Small intestine (tissue), 7 donors: ENCODE measurements around the gene SORT1. TPM values are rescaled to one million over a fixed set of nuclear protein-coding genes. Genes with fewer than 3 reads are reported as not detected.
A peak's percentile ranks its signal among the peaks of the same experiment; 100 is the strongest.

Experiments
- DNase-seq, 2 donors: peaks; one replicate each; pipeline versions ENCODE4 v3.0.0 to v3.0.0-alpha.2; 2013
- FAIRE-seq: peaks from 2 replicates; lab custom pipeline; 2012; peaks lifted over from hg19 to GRCh38; lab: Jason Lieb, UNC
- H3K27ac ChIP-seq, 3 donors: one replicate each; pipeline ENCODE4 v1.5.1; 2013; ENCODE audit warnings: low read length in 2 of 3, mild to moderate bottlenecking in 2 of 3, control low read depth in 1 of 3, inconsistent platforms in 1 of 3, low read depth in 1 of 3, moderate library complexity in 1 of 3
- H3K27me3 ChIP-seq, 3 donors: one replicate each; pipeline ENCODE4 v1.6.1; 2013; ENCODE audit warnings: low read length in 3 of 3, inconsistent platforms in 1 of 3; ENCODE audit not compliant: control insufficient read depth in 3 of 3, insufficient read depth in 3 of 3
- H3K36me3 ChIP-seq, 3 donors: one replicate each; pipeline ENCODE4 v1.6.1; 2013; ENCODE audit warnings: low read length in 3 of 3, inconsistent platforms in 1 of 3, low read depth in 1 of 3, mild to moderate bottlenecking in 1 of 3, moderate library complexity in 1 of 3; ENCODE audit not compliant: control insufficient read depth in 3 of 3, insufficient read depth in 2 of 3
- H3K4me1 ChIP-seq, 3 donors: one replicate each; pipeline ENCODE4 v1.6.1; 2013; ENCODE audit warnings: low read length in 2 of 3, inconsistent platforms in 1 of 3, low read depth in 1 of 3, mild to moderate bottlenecking in 1 of 3, moderate library complexity in 1 of 3; ENCODE audit not compliant: control insufficient read depth in 3 of 3, insufficient read depth in 2 of 3
- H3K4me3 ChIP-seq, 3 donors: one replicate each; pipeline ENCODE4 v1.5.1; 2013; ENCODE audit warnings: low read length in 3 of 3, control low read depth in 1 of 3, inconsistent platforms in 1 of 3, low read depth in 1 of 3, mild to moderate bottlenecking in 1 of 3, moderate library complexity in 1 of 3
- H3K9me3 ChIP-seq, 2 donors: one replicate each; pipeline ENCODE4 v1.6.1; 2013; ENCODE audit warnings: low read depth in 1 of 2, low read length in 1 of 2; ENCODE audit not compliant: control insufficient read depth in 2 of 2, insufficient read depth in 1 of 2
- whole genome bisulfite sequencing, 3 donors: extraction: QIAGEN DNeasy Blood & Tissue Kit; methylation state at CpG; one replicate each; pipeline ENCODE4 v1.1.7; 2013; 5-methylcytosine and 5-hydroxymethylcytosine counted together
- polyA plus RNA-seq, 4 donors: library from polyadenylated mRNA; stranded (reverse) in 3 of 4; unstranded in 1 of 4; fragments of 200-250 nt in 3 of 4; fragments of 120-200 nt in 1 of 4; gene quantifications; one replicate each; pipeline versions ENCODE4 v1.2.1 to v1.2.3, GENCODE V29; 2013
- donor health status: healthy with polysubstance abuse.
- donor health status: control.
- donor health status: control.
- donor health status: Bipolar disorder and iron deficiency.
- donor health status: healthy.

Gene SORT1
- polyA plus RNA-seq, 4 donors: 7.0 to 51.5 (median 23.6) TPM

DNA sequence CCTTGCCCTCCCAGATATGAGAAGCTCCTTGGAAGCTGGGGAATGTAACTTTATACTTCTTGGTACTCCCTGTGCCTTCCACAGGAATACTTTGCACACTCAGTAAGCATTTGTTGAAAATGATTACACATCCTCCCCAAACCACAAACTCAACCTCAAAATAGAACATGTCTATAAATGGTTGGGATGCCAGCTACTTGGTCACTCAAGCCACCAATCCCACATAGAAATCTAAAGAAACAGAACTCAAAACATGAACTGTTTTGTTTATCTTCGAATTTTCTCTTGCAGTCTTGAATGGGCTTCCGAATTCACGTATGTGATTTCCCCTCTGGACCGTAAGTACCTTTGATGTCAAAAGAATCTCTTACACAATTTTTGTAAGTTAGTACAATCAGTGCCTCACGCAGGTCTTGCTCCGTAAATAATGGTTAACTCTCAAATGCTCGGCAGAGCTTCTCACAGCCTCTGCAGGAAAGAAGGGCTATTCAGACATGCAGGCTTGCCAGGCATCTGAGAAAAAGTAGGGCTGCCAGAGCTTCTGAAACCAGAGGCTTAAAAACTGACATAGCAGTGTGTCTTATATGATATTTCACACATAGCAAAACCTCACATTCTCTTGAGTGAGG lies 26.9 kb downstream of the SORT1 start:
- 47 to 77% (median 64%) methylated on average over 7 of the region's 7 CpGs for WGBS, 3 donors
- H3K9me3 ChIP-seq: no peaks in the 10 kb centered on the region
- peaks cover 0 to 11% (median 0%) of the 10 kb centered on the region in 3 donors for H3K36me3 ChIP-seq
- no peak overlapping the region for H3K4me3 ChIP-seq
- DNase-seq: no peak
- peak overlapping the region in 2 of 3 donors; percentile 37 to 78 for H3K27ac ChIP-seq
- H3K27me3 ChIP-seq: no peaks in the 10 kb centered on the region
- no peak for FAIRE-seq
- peaks cover 0 to 20% (median 2%) of the 10 kb centered on the region in 3 donors for H3K4me1 ChIP-seq

DNA sequence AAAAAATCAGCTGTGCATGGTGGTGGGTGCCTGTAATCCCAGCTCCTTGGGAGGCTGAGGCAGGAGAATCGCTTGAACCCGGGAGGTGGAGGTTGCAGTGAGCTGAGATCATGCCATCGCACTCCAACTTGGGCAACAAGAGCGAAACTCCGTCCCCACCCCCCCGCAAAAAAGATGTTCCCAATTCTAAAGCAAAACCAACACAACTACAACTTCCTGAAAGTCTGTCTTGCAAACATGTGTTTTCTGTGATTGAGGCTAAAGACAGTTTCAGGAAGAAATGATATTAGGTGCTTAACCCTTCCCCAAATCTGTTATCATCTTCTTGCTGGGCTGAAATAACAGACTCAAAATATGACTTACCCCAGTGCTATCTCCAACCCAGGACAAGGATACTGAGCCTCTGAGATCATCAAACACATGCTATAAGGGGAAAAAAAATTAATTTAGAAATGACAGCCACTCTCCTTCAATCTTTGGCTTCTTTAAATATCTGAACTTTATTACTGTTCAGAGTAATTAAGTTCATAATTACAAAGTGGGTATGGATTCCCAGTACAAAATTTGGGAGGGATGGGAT lies 28.5 kb downstream of the SORT1 start:
- H3K27me3 ChIP-seq: no peaks in the 10 kb centered on the region
- H3K36me3 ChIP-seq: peaks cover 0 to 14% (median 0%) of the 10 kb centered on the region in 3 donors
- H3K27ac ChIP-seq: no peak overlapping the region
- FAIRE-seq: no peak
- no peak overlapping the region for H3K4me3 ChIP-seq
- WGBS, 3 donors: 84 to 90% (median 84%) methylated on average over 6 of the region's 6 CpGs
- peaks cover 0 to 22% (median 2%) of the 10 kb centered on the region in 3 donors for H3K4me1 ChIP-seq
- no peak for DNase-seq
- H3K9me3 ChIP-seq: no peaks in the 10 kb centered on the region

DNA sequence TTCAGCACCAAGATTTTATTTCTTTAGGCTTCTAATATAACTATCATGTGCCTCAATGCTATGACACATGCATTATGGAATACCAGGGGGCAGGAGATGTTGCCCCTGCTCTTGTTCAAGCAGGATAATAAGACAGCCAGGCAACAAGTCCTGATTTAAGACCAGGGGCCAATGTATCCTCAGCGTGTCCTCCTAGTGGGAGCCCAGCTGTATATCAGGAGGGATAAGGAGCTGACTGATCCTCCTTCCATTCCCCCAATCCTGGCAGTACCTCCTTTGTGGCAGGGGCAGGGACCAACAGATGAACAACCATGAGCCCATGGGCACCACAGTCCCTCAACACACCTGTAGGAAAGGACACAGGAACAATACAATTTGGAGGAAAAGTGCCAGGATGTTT lies 29.3 kb downstream of the SORT1 start:
- peaks cover 0 to 14% (median 0%) of the 10 kb centered on the region in 3 donors for H3K36me3 ChIP-seq
- no peak overlapping the region for H3K27ac ChIP-seq
- H3K4me3 ChIP-seq: no peak overlapping the region
- no peaks in the 10 kb centered on the region for H3K27me3 ChIP-seq
- WGBS, 3 donors: 88 to 94% (median 89%) methylated on average over 1 of the region's 1 CpG
- no peaks in the 10 kb centered on the region for H3K9me3 ChIP-seq
- DNase-seq (no peak), FAIRE-seq (no peak)
- H3K4me1 ChIP-seq: peaks cover 0 to 20% (median 2%) of the 10 kb centered on the region in 3 donors

DNA sequence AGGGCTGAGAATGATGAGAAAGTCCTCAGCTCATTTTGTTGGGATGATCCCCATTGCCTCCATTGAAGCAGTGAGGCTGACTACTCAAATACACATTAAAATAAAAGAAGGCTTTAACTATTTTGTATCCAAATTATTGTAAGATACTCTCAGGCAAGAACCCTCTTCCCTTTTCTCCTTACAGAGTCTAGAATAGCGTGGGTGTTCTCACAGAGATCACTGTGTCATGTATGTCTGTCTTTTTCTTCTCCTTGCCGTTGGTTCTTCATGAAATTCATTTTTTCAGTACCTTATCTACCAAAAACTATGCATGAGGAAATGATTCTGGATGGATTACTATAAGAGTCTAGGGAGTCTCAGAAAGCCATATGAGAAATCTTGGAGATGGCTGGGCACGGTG lies 30.1 kb downstream of the SORT1 start:
- no peak overlapping the region for H3K27ac ChIP-seq
- 90 to 97% (median 92%) methylated on average over 3 of the region's 3 CpGs for WGBS, 3 donors
- H3K4me1 ChIP-seq: peaks cover 0 to 15% (median 0%) of the 10 kb centered on the region in 3 donors
- FAIRE-seq: no peak
- no peak overlapping the region for H3K4me3 ChIP-seq
- no peak for DNase-seq
- no peaks in the 10 kb centered on the region for H3K27me3 ChIP-seq
- H3K9me3 ChIP-seq: no peaks in the 10 kb centered on the region
- peaks cover 0 to 14% (median 0%) of the 10 kb centered on the region in 3 donors for H3K36me3 ChIP-seq

DNA sequence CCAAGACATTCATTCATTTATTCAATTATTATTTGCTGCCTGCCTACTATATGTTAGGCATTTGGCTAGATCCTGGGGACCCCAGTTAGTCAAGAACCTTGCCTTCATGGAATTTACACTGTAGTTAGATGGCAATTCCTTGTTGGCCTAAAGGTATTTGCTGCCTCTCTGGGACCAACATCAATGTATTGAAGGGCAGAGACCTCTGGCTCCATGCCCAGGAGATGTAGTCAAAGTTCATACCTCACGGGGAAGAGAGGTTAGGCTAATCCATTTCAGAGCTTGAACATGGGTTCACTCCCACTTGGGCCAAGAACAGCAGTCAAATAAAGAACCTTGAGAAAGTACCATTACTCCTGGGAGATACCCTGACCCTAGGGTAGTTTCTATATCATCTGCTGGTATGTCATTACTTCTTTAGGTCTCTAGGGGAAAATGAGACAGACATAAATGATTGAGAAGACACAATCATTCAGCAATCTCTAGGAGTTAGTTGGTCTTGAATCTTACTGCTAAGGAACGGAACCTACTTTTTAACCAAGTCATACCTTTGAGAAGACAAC lies 32.0 kb downstream of the SORT1 start:
- Histone ChIP-seq H3K4me1 (peaks cover 0 to 2% (median 0%) of the 10 kb centered on the region in 3 donors), H3K36me3 (peaks cover 0 to 14% (median 0%) of the 10 kb centered on the region in 3 donors), H3K27ac (no peak overlapping the region), H3K4me3 (no peak overlapping the region), H3K27me3 (no peaks in the 10 kb centered on the region), H3K9me3 (no peaks in the 10 kb centered on the region)
- 53 to 75% (median 63%) methylated on average over 2 of the region's 2 CpGs for WGBS, 3 donors
- peak; percentile 33 to 88 for DNase-seq
- no peak for FAIRE-seq

DNA sequence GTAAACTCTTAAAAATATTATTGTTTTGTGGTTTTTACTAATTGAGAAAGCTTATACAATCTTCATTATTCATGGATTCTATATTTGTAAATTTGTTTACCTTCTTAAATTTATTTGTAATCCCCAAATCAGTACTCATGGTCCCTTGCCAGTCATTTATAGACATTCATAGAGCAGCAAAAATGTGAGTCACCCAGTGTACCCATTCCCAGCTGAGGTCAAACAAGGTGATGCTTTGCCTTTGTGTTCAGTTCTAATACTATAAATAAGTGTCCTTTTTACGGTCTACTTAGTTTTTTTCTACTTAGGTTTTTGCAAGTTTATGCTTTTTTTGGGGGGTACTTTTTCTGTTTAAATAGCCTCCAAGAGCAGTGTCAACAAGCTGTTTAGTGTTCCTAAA lies 36.1 kb downstream of the SORT1 start:
- Histone ChIP-seq H3K27me3 (no peaks in the 10 kb centered on the region), H3K36me3 (peaks cover 0 to 6% (median 3%) of the 10 kb centered on the region in 3 donors), H3K27ac (no peak overlapping the region), H3K4me1 (peaks cover 0 to 5% (median 0%) of the 10 kb centered on the region in 3 donors), H3K4me3 (no peak overlapping the region), H3K9me3 (no peaks in the 10 kb centered on the region)
- FAIRE-seq (no peak), DNase-seq (no peak)
- 62 to 83% (median 70%) methylated on average over 1 of the region's 1 CpG for WGBS, 3 donors

DNA sequence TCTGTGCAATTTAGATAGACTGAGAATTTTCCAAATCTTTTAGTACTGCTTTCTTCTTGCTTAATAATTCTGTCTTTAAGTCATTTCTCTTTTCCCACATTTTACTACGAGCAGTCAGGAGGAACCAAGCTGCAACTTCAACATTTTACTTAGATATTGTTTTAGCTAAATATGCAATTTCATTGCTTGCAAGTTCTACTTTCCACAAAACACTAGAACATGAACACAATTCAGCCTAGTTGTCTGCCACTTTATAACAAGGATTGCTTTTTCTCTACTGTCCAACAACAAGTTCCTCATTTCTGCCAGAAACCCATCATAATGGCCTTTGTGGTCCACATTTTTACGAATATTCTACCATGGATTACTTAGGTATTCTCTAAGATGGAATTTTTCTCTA lies 36.6 kb downstream of the SORT1 start:
- 77 to 97% (median 94%) methylated on average over 2 of the region's 2 CpGs for whole genome bisulfite sequencing, 3 donors
- H3K9me3 ChIP-seq: no peaks in the 10 kb centered on the region
- FAIRE-seq: no peak

DNA sequence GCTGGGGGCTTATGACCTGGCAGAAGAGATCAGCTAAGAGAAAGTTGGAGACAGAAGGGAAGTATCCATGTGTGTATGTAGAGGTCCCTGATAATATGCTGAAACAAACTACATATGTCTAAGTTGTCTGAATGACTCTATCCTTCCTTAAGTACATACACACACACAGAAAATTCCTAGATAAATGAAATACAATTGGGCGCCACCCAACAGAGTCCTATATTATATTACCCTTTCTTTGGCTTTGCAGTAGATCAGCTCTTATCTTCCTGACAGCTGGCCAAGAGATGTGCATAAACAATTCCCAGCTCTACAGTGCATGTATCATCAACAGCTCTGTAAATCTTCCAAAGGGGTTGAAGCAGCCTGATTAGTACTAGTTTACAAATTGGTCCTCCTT lies 40.1 kb downstream of the SORT1 start:
- H3K27ac ChIP-seq: no peak overlapping the region
- no peak overlapping the region for H3K4me3 ChIP-seq
- no peaks in the 10 kb centered on the region for H3K27me3 ChIP-seq
- DNase-seq (peak in 1 of 2 donors; percentile 30), FAIRE-seq (no peak)
- H3K9me3 ChIP-seq: no peaks in the 10 kb centered on the region
- WGBS, 3 donors: 27 to 58% (median 50%) methylated on average over 1 of the region's 1 CpG
- peaks cover 0 to 3% (median 0%) of the 10 kb centered on the region in 3 donors for H3K4me1 ChIP-seq
- peaks cover 0 to 3% (median 3%) of the 10 kb centered on the region in 3 donors for H3K36me3 ChIP-seq

More for the DNA sequence above, 36.6 kb downstream of the SORT1 start:
- H3K36me3 ChIP-seq: peaks cover 0 to 3% (median 3%) of the 10 kb centered on the region in 3 donors
- H3K4me3 ChIP-seq: no peak overlapping the region
- no peak for DNase-seq
- H3K27me3 ChIP-seq: no peaks in the 10 kb centered on the region
- H3K4me1 ChIP-seq: peaks cover 0 to 5% (median 0%) of the 10 kb centered on the region in 3 donors
- H3K27ac ChIP-seq: no peak overlapping the region
